Hematopoietic multipotent progenitor cell (in vitro differentiated cells): ENCODE results near the gene AP1S1. TPM values are rescaled to one million over a fixed set of nuclear protein-coding genes. Genes with fewer than 3 reads are reported as not detected.
A peak's percentile ranks its signal among the peaks of the same experiment; 100 is the strongest.

Experiments
- DNase-seq, 3 donors: peaks; one replicate each; pipeline ENCODE4 v3.0.0-alpha.2; 2011 to 2015; ENCODE audit warnings: low read depth in 2 of 3, low spot score in 2 of 3
- total RNA-seq: library from RNA; depleted of rRNA; stranded (reverse); fragments of >200 nt; gene quantifications from one replicate; pipeline ENCODE4 v1.2.3, GENCODE V29; 2012

AP1S1 gene
- total RNA-seq, 1 donor: 27.2 TPM

DNA sequence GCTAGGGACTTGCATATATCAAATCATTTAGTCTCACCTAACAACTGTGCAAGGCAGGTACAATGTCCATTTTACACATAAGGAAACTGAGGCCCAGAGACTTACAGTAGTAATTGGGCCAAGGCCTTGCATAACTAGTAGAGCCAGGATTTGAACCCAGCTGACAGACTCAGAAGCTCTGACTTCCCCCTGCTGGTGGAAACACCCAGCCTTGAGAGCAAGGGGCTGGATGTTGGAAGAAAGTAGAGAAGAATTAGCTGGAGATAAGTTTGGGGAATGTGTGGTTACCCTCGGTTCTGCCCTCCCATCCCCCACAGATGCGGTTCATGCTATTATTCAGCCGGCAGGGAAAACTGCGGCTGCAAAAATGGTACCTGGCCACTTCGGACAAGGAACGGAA is 2.0 kb downstream of the AP1S1 start:
- no peak for DNase-seq

GRCh38 chr7:101156866-101157589 is 2.8 kb downstream of the AP1S1 start:
- no peak for DNase-seq

DNA sequence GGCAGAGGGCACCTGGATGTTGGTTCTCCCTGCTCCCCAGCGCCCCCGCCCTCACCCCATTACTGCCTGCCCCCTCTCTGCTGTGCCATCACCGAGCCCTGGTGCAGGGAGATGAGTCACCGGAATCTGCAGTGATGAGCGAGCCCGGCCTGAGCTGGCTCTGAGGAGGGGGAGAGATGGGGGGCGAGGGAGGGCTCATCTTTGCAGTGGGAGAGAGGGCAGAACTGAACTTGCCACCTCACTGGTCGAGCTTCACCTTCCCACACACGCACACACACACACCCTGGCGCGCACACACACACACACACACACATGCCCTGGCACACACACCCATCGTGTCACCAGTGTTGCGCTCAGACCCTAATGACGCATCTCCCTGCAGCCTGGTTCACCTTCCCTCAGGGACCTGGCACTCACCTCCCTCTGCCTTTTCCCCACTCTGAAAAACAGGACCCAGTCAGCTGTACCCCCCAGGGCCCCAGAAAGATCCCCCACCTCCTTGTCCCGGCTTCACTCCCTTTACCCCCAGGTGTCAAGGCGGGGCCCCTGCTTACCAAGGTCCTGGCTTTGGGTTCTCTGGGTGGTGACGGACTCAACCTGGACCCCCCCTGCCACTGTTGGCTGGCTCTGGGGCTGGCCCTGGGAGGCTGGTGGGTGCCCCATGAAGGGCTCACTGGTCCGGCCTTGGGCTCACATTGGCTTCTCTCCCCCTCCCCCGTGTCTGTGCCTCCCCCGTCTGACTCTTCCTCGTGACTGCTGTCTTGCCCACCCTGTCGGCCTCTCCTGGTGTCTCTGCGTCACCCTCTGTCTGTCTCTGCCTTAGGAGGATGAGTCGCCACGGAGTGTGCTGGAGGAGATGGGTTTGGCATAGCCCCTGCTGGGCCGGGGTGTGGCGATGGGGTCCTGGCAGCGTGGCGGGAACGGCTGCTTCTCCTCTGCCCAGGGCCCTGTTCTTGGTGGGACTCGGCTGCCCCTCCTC is 5.7 kb downstream of the AP1S1 start:
- no peak for DNase-seq

GRCh38 chr7:101160910-101161309 is 6.6 kb downstream of the AP1S1 start:
- no peak for DNase-seq

GRCh38 chr7:101161692-101162471 is 7.6 kb downstream of the AP1S1 start:
- no peak for DNase-seq

GRCh38 chr7:101162551-101163278 is 8.4 kb downstream of the AP1S1 start:
- DNase-seq: no peak

- DNase-seq: no peak
Observed at GRCh38 chr7:101163279-101164070, 9.2 kb downstream of the AP1S1 start.

DNA sequence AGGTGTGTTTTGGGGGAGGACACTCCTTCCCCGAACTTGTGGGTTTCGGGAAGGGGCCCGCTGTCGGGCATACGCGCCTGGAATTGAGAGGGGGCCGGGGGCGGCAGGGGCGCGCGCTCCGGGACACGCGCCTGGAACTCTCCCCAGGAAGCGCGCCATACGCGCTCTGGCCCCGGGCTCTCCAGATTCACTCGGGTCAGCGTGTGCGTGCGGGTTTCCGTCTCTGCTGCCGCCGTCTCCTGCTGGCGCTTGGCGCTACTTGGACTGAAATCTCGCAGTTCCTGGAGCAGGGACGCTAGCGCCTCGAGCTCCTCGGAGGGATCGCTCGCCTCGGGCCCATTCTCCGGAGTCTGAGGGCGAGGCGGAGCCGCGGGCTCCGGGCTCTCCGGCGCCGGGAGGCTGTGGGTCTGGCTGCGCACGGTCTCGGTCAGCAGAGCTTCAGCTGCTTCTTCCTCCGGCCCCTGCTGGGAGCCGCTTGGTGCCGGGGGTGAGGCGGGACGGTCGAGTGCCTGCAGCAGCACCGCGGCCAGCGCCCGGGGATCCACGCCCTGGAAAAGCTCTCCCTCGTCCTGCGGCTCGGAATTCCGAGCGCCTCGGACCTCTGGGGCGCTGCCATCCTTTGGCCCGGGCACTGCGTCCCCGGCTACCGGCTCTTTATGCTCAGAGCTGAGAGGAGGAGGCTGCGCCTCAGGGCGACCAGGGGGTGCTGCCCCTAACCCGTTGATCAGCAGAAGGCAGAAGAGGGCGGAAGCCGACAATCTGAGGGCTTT is 10.0 kb downstream of the AP1S1 start:
- no peak for DNase-seq

- DNase-seq: peak; percentile 91 to 95 (median 92)
Observed at GRCh38 chr7:101165075-101165957, 11.0 kb downstream of the AP1S1 start, which contains the start of gene VGF. Gene VGF (minus strand): TSS chr7:101165569. CDS start chr7:101164843, 726 bp downstream.

- DNase-seq: no peak
Observed at GRCh38 chr7:101165958-101166647, 11.8 kb downstream of the AP1S1 start.

- DNase-seq: no peak
Observed at GRCh38 chr7:101166648-101166908, 12.3 kb downstream of the AP1S1 start.

- no peak for DNase-seq
Observed at GRCh38 chr7:101166909-101167644, 12.8 kb downstream of the AP1S1 start.

GRCh38 chr7:101167645-101168411 is 13.6 kb downstream of the AP1S1 start:
- DNase-seq: no peak

DNA sequence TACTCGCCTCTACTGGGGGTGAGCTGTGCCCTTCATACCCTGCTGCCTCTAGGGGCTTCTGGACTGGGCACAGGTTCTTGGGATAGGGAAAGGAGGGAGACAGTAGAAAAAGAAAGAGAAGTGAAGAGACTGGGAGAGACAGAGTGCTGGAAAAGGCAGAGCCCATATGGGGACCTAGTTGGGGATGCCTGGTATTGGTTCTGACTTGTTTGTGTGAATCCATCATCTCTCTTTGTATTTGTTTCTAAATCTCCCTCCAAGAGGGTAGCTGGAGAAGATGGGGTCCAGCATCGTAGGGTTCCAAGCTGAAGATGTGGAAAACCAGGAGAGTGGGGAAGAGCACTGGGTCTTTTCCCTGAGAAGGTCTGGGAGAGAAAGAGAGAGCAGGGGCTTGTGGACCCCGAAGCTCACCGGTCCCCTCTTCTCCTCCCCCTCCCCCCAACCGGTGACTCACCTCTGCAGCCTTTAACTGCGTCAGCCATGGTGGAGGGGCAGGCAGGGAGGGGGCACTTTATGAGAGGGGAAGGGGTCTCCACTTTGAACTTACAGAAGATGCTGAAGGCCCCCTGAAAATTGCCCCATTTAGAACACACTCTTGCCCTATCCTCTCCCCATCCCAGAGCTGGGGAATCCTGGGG is 14.3 kb downstream of the AP1S1 start:
- no peak for DNase-seq

DNA sequence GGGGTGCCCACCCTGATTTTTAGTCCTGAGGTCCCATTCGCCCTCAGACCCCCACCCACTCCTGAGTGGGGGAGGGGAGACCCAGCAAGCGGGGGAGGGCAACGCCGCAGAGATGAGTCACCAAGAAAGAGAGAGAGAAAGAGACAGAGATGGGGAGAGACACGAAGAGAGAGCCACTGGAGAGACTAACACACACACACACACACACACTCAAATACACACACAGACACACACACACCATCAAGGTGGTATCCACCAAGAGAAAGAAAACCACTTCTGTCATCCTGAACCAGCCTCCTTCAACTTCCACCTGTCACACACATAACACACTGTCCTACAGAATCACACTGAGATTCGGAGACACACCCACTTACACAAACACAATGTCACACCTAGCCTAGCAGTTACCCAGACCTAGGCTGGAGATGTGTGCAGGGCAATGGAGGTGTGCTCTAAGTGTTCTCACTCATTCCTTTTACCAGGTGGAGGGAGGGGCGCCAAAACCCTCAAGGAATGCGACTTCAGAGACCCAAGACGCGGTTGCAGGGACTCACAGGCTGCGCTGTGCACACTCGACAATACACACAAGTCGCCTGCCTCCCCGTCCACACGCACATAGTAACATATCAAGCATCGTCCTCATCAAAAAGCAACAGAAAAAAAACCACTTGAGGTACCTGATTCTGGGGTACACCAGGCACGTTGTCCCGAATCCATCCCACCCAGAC is 15.0 kb downstream of the AP1S1 start:
- no peak for DNase-seq
